Measurements from ENCODE around the gene SDHAF3.
"Not testable (repeated sequence)": the region's sequence is repeated elsewhere in the genome, so short reads cannot be mapped to it uniquely, and the experiment has no call there.

SDHAF3 gene

GRCh38 chr7:97117372-97118188 is at the start of gene SDHAF3:
TSS of gene SDHAF3 (plus strand) at chr7:97117698. CDS start at chr7:97117724, 26 bp downstream.
- DNase-seq, result peak; percentile 94

GRCh38 chr7:97072025-97072424 is 45.5 kb upstream of the SDHAF3 start:
- not testable (repeated sequence) for DNase-seq

GRCh38 chr7:97075928-97076327 is 41.6 kb upstream of the SDHAF3 start:
- no peak for DNase-seq

- no peak for DNase-seq
Observed at GRCh38 chr7:97078023-97078969, 39.2 kb upstream of the SDHAF3 start.

- no peak for DNase-seq
Observed at GRCh38 chr7:97079300-97079699, 38.2 kb upstream of the SDHAF3 start.

- no peak for DNase-seq
Observed at GRCh38 chr7:97081521-97082300, 35.8 kb upstream of the SDHAF3 start.

GRCh38 chr7:97088364-97088763 is 29.1 kb upstream of the SDHAF3 start:
- DNase-seq, result no peak

- DNase-seq, result no peak
Observed at GRCh38 chr7:97089771-97090170, 27.7 kb upstream of the SDHAF3 start.

- no peak for DNase-seq
Observed at GRCh38 chr7:97090761-97091353, 26.6 kb upstream of the SDHAF3 start.

- DNase-seq, result no peak
Observed at GRCh38 chr7:97094284-97094930, 23.1 kb upstream of the SDHAF3 start.

- DNase-seq, result no peak
Observed at GRCh38 chr7:97096037-97096436, 21.5 kb upstream of the SDHAF3 start.

GRCh38 chr7:97096661-97097060 is 20.8 kb upstream of the SDHAF3 start:
- DNase-seq, result no peak

- peak; percentile 41 for DNase-seq
Observed at GRCh38 chr7:97104719-97105238, 12.7 kb upstream of the SDHAF3 start.

- DNase-seq, result no peak
Observed at GRCh38 chr7:97107192-97107800, 10.2 kb upstream of the SDHAF3 start.

- DNase-seq, result no peak
Observed at GRCh38 chr7:97116308-97116707, 1.2 kb upstream of the SDHAF3 start.

GRCh38 chr7:97117035-97117371 is 495 bp upstream of the SDHAF3 start:
- no peak for DNase-seq

GRCh38 chr7:97118306-97118917 is 914 bp downstream of the SDHAF3 start:
- no peak for DNase-seq

GRCh38 chr7:97119747-97120146 is 2.2 kb downstream of the SDHAF3 start:
- no peak for DNase-seq

- DNase-seq, result no peak
Observed at GRCh38 chr7:97120713-97121457, 3.4 kb downstream of the SDHAF3 start.

GRCh38 chr7:97123115-97123514 is 5.6 kb downstream of the SDHAF3 start:
- DNase-seq, result not testable (repeated sequence)
